ENCODE measurements around the gene PNMA8A.

DNA sequence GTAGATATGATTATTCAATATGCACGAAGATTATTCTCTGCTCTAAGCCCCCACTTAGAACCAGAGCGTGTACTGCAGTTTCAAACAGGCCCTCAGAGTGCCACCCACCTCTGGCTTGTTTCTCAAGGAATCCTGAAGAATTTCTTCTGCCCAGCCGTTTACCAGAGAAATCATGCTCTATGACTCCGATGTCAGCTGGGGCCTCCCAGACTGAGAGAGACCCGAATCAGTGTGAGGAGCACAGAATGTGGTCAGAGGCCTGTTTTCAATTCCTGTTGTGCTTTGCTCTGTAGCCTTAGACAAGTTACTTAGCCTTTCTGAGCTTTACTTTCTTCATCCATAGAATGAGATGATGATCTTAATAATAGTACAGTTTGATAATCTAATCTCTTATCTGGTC lies 48.2 kb downstream of the PNMA8A start:
- TF ChIP-seq POLR2A (IDR thresholded peaks at IDR 0.05; ENCODE audit: low read depth, low read length) (no peak), POLR2AphosphoS5 (IDR thresholded peaks at IDR 0.05; ENCODE audit: low read depth, low read length) (no peak), TAF1 (IDR thresholded peaks at IDR 0.05; ENCODE audit: low read depth, low read length) (no peak), PAX5 (IDR thresholded peaks at IDR 0.05; ENCODE audit: insufficient read depth, low read length, severe bottlenecking) (no peak)

Measured in GM12891 (cell line).